ENCODE results near the gene QRFP.

GRCh38 chr9:130869250-130869649, 27.4 kb downstream of the QRFP start:
- TF ChIP-seq CTCF (IDR thresholded peaks at IDR 0.05; ENCODE audit: insufficient read depth, low read length, poor library complexity, severe bottlenecking) = no peak
- TF ChIP-seq EZH2phosphoT487 (conservative IDR thresholded peaks at IDR 0.05; ENCODE audit: low read length) = no peak

All from SU-DHL-6 (cell line).